GM19452 (cell line): Measurements from ENCODE around the gene FREM2.

Experiments
- ATAC-seq: cut with Tn5 transposase; IDR thresholded peaks from one replicate; pipeline ENCODE4 v1.9.1; 2021; ENCODE audit not compliant: unreplicated experiment

The FREM2 gene

GRCh38 chr13:38687246-38688229 lies 661 bp downstream of the FREM2 start:
- ATAC-seq: no peak

- no peak for ATAC-seq
These were observed 1.8 kb downstream of the FREM2 start for GRCh38 chr13:38688674-38689073.

GRCh38 chr13:38690231-38690630 lies 3.4 kb downstream of the FREM2 start:
- ATAC-seq: no peak

GRCh38 chr13:38693168-38693567 lies 6.3 kb downstream of the FREM2 start:
- no peak for ATAC-seq

- ATAC-seq: no peak
These were observed 6.8 kb downstream of the FREM2 start for GRCh38 chr13:38693641-38694040.

GRCh38 chr13:38697197-38697596 lies 10.3 kb downstream of the FREM2 start:
- ATAC-seq: no peak

- ATAC-seq: no peak
These were observed 10.9 kb downstream of the FREM2 start for GRCh38 chr13:38697628-38698333.

- ATAC-seq: no peak
These were observed 13.2 kb downstream of the FREM2 start for GRCh38 chr13:38700051-38700450.

GRCh38 chr13:38702669-38703068 lies 15.8 kb downstream of the FREM2 start:
- ATAC-seq: no peak

GRCh38 chr13:38703255-38703654 lies 16.4 kb downstream of the FREM2 start:
- ATAC-seq: no peak

- ATAC-seq: no peak
These were observed 18.5 kb downstream of the FREM2 start for GRCh38 chr13:38705365-38705764.

- no peak for ATAC-seq
These were observed 20.6 kb downstream of the FREM2 start for GRCh38 chr13:38707460-38707859.

- no peak for ATAC-seq
These were observed 26.2 kb downstream of the FREM2 start for GRCh38 chr13:38713046-38713445.

GRCh38 chr13:38718374-38718773 lies 31.5 kb downstream of the FREM2 start:
- ATAC-seq: no peak

GRCh38 chr13:38730332-38730731 lies 43.5 kb downstream of the FREM2 start:
- ATAC-seq: no peak

- no peak for ATAC-seq
These were observed 46.3 kb downstream of the FREM2 start for GRCh38 chr13:38733146-38733545.

GRCh38 chr13:38735665-38736440 lies 49.0 kb downstream of the FREM2 start:
- ATAC-seq: no peak

- ATAC-seq: no peak
These were observed 56.6 kb downstream of the FREM2 start for GRCh38 chr13:38743466-38743865.

- no peak for ATAC-seq
These were observed 65.8 kb downstream of the FREM2 start for GRCh38 chr13:38752686-38753085.

GRCh38 chr13:38753878-38754277 lies 67.0 kb downstream of the FREM2 start:
- no peak for ATAC-seq

GRCh38 chr13:38755793-38756192 lies 68.9 kb downstream of the FREM2 start:
- no peak for ATAC-seq
